Measurements from ENCODE around the gene SSBP3.
"Not testable (repeated sequence)": the region's sequence is repeated elsewhere in the genome, so short reads cannot be mapped to it uniquely, and the experiment has no call there.

SSBP3 gene

GRCh38 chr1:54221867-54222484 lies 184.2 kb downstream of the SSBP3 start:
- no peak for DNase-seq (ENCODE audit: low read depth, low spot score)

GRCh38 chr1:54221113-54221834 lies 184.9 kb downstream of the SSBP3 start:
- no peak for DNase-seq (ENCODE audit: low read depth, low spot score)

GRCh38 chr1:54220004-54220811 lies 186.0 kb downstream of the SSBP3 start:
- DNase-seq (ENCODE audit: low read depth, low spot score), result no peak

- DNase-seq (ENCODE audit: low read depth, low spot score), result no peak
Measured at GRCh38 chr1:54219688-54220003, 186.5 kb downstream of the SSBP3 start.

GRCh38 chr1:54218883-54219687 lies 187.1 kb downstream of the SSBP3 start:
- DNase-seq (ENCODE audit: low read depth, low spot score), result no peak

- no peak for DNase-seq (ENCODE audit: low read depth, low spot score)
Measured at GRCh38 chr1:54215523-54215922, 190.7 kb downstream of the SSBP3 start.

GRCh38 chr1:54212872-54213271 lies 193.3 kb downstream of the SSBP3 start:
- DNase-seq (ENCODE audit: low read depth, low spot score), result no peak

GRCh38 chr1:54207896-54208295 lies 198.3 kb downstream of the SSBP3 start:
- not testable (repeated sequence) for DNase-seq (ENCODE audit: low read depth, low spot score)

GRCh38 chr1:54207287-54207686 lies 198.9 kb downstream of the SSBP3 start:
- DNase-seq (ENCODE audit: low read depth, low spot score), result no peak

- DNase-seq (ENCODE audit: low read depth, low spot score), result no peak
Measured at GRCh38 chr1:54204199-54204598, 202.0 kb downstream of the SSBP3 start.

- DNase-seq (ENCODE audit: low read depth, low spot score), result no peak
Measured at GRCh38 chr1:54200519-54200997, 205.6 kb downstream of the SSBP3 start.

- peak; percentile 79 for DNase-seq (ENCODE audit: low read depth, low spot score)
Measured at GRCh38 chr1:54199765-54200518, 206.3 kb downstream of the SSBP3 start, which contains the start of the genes CYB5RL and MRPL37. TSS of gene CYB5RL (minus strand) at chr1:54200030. CDS start at chr1:54195616, 4,414 bp downstream. TSS of gene MRPL37 (plus strand) at chr1:54200167. CDS start at chr1:54200244, 77 bp downstream.

- no peak for DNase-seq (ENCODE audit: low read depth, low spot score)
Measured at GRCh38 chr1:54199151-54199764, 206.9 kb downstream of the SSBP3 start.

- no peak for DNase-seq (ENCODE audit: low read depth, low spot score)
Measured at GRCh38 chr1:54193453-54193852, 212.7 kb downstream of the SSBP3 start.

- DNase-seq (ENCODE audit: low read depth, low spot score), result no peak
Measured at GRCh38 chr1:54191525-54191924, 214.7 kb downstream of the SSBP3 start.

GRCh38 chr1:54190526-54190925 lies 215.7 kb downstream of the SSBP3 start:
- DNase-seq (ENCODE audit: low read depth, low spot score), result no peak

- DNase-seq (ENCODE audit: low read depth, low spot score), result no peak
Measured at GRCh38 chr1:54188291-54188690, 217.9 kb downstream of the SSBP3 start.

GRCh38 chr1:54186056-54186455 lies 220.1 kb downstream of the SSBP3 start:
- DNase-seq (ENCODE audit: low read depth, low spot score), result no peak

GRCh38 chr1:54180701-54181360 lies 225.4 kb downstream of the SSBP3 start:
- no peak for DNase-seq (ENCODE audit: low read depth, low spot score)

All from activated naive CD8-positive, alpha-beta T cell treated with anti-CD3 and anti-CD28 coated beads, Interleukin-2, amount 50 U/mL, for 16 hours (primary cell).